ENCODE measurements around the gene DCLRE1A.

Gene DCLRE1A

DNA sequence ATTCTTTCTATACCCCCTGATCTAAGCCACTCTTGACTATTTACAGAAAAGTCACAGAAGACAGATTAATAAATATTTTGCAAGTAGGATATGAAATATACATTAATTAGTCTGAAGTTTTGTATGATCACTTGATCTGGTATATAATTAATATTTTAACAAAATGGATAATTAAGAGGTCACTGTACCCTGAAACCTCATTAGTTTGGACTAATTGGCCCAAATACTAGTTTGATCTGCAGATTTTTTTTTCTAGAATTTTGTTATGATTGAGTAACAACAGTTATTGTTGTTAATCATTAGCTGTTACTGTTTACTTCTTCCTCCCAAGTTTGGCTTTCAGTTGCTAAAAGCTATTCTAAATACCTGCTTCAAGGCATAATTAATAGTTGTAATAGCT, 3.3 kb upstream of the DCLRE1A start:
- TF ChIP-seq, protein P1, sequence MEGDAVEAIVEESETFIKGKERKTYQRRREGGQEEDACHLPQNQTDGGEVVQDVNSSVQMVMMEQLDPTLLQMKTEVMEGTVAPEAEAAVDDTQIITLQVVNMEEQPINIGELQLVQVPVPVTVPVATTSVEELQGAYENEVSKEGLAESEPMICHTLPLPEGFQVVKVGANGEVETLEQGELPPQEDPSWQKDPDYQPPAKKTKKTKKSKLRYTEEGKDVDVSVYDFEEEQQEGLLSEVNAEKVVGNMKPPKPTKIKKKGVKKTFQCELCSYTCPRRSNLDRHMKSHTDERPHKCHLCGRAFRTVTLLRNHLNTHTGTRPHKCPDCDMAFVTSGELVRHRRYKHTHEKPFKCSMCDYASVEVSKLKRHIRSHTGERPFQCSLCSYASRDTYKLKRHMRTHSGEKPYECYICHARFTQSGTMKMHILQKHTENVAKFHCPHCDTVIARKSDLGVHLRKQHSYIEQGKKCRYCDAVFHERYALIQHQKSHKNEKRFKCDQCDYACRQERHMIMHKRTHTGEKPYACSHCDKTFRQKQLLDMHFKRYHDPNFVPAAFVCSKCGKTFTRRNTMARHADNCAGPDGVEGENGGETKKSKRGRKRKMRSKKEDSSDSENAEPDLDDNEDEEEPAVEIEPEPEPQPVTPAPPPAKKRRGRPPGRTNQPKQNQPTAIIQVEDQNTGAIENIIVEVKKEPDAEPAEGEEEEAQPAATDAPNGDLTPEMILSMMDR (conservative IDR thresholded peaks at IDR 0.05) = no peak
- H3K27ac ChIP-seq = peak overlapping the region; percentile 97

DNA sequence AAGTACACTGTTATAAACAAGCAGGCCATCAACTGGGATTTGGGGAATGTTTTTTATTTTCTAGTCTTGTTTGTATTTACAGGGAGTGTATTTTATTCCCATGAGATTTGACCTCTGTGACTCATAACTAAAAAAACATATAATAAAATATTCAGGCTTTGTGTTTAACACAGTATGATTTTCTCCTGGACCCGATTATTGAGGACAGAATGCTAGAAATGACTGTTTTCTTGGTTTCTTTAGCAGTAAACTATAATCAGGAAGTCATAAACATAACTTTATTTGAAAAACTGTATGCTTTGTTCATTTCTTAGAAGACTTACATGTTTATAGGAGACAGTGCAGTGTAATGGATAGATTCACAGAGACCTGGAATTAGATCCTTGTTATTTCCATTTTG, 2.7 kb upstream of the DCLRE1A start:
- H3K27ac ChIP-seq = peak overlapping the region; percentile 97
- TF ChIP-seq, protein P1 (conservative IDR thresholded peaks at IDR 0.05) = no peak

DNA sequence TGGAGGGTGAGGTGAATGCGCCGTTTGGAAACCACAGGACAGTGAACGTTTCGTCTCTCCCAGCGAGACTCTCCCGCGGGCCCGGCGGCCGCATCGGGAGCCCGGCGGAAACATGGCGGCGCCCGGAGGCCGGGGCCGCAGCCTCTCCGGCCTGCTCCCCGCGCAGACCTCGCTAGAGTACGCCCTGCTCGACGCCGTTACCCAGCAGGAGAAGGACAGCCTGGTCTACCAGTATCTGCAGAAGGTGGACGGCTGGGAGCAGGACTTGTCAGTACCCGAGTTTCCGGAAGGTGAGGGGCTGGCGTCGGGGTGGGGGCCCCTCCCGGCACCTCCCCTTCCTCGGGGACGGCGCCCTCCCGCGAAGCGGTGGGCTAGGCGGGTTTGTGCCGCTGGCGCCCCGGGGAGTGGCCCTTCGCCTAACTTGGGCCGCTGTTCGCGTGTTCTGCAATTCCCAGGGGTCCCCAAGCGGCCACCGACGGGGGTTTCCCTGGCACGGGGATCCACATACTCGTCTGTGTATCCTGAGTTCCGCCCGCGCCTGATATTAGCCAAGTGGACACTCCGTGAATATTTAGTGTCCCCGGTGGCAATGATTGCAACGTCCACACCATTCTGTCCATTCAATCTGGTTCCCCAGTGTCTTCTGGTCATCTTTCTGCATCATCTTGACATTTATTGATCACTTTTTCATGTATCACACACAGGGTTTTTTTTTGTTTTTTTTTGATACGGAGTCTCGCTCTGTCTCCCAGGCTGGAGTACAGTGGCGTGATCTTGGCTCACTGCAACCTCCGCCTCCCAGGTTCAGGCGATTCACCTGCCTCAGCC, 1.1 kb upstream of the DCLRE1A start:
- TF ChIP-seq, protein P1 (conservative IDR thresholded peaks at IDR 0.05) = peak; percentile 43
- H3K27ac ChIP-seq = peak overlapping the region; percentile 97

GRCh38 chr10:113853578-113854012, 287 bp downstream of the DCLRE1A start:
- TF ChIP-seq, protein P1 (conservative IDR thresholded peaks at IDR 0.05) = no peak
- peak overlapping the region; percentile 97 for H3K27ac ChIP-seq

DNA sequence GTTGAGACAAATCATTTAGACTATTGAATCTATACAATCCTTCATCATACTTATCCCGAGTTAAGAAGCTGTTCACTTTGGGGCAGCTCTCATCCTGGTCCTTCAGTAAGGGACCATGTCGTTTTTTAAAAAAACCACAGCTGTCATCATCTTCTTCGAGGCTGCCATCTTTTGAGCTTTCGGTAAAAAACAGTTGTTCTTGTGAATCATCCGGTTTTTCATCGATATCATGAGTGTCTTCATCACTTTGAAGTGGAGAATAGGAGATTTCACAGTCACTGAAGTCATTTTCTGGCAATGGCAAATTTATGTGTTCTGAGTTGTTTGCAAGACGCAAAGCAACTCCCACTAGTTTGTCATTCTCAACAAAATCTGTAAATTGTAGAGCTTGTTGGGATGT, 3.9 kb downstream of the DCLRE1A start:
- TF ChIP-seq, protein P1 (conservative IDR thresholded peaks at IDR 0.05) = no peak
- H3K27ac ChIP-seq = peak overlapping the region; percentile 71

DNA sequence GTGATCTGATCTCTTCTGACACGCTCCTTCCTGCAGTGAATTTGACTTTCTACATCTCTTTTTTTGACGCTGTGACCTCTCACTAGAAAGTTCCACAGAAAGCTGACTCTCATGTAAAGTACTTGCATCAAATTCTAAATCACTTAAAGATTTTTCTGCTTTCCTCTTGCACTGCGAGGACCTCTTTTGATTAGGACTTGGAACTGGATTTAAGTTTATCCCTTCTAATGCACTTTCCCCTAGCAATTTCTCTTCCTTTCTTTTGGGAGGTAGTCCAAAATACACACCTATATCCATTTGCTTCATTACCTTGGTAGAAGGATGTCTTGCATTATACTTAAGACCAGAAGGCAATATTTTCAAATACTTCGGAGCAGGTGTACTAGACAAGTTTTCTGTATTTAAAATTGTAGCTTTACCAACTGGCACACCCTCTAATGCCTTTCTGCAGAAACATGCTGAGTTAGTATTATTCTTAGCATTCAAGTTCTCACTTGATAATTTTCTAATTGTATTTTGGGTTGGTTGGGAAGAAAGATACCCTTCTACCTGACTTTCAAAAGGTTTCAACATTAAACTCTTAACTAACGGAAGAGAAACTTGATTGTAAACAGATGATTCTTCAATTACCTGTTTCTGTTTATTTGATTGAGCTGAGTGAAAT, 4.6 kb downstream of the DCLRE1A start:
- TF ChIP-seq, protein P1 (conservative IDR thresholded peaks at IDR 0.05) = no peak
- H3K27ac ChIP-seq = peak overlapping the region; percentile 71

GRCh38 chr10:113846036-113846435, 7.8 kb downstream of the DCLRE1A start:
- TF ChIP-seq, protein P1 (conservative IDR thresholded peaks at IDR 0.05) = no peak
- no peak overlapping the region for H3K27ac ChIP-seq

Measured in VCaP (cell line).